Stimulated activated naive CD8-positive, alpha-beta T cell treated with anti-CD3 and anti-CD28 coated beads, Interleukin-15, Interleukin-2, amounts not matched to agents 100 U/mL and 50 U/mL, for 24 hours (primary cell): Measurements from ENCODE around the gene FUNDC2.
"Not testable (repeated sequence)": the region's sequence is repeated elsewhere in the genome, so short reads cannot be mapped to it uniquely, and the experiment has no call there.

Source experiments
- ATAC-seq: fragments of 150-1000 bp; cut with Tn5 transposase; one replicate; pipeline ENCODE4 v1.10.0; 2021
- DNase-seq: peaks from one replicate; pipeline ENCODE4 v3.0.0; 2021

FUNDC2 gene

GRCh38 chrX:155026727-155027508 is at the start of gene FUNDC2:
TSS of gene FUNDC2 (plus strand) at chrX:155026844. CDS start at chrX:155026939, 95 bp downstream.
- DNase-seq = peak; percentile 91
- peak; percentile 90 for ATAC-seq

DNA sequence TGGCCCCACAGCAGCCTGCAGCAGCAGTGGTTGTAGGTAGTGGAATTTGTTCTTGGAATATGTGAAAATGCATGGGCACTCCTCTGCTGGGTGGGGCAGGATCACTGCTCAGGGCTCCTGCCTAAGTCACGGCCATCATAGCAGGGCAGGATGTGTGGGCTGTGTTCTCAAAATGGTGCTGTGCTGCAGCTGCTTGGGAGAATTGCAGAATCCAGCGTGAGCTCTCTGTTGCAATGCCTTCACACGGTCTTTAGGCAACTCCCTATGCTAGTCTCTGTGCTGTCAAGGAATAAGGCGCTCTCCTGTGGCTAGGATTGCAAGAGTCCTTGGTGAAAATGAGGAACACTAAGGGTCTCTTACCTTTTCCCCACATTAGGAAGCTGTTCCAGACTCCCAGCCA is 47.0 kb upstream of the FUNDC2 start:
- DNase-seq (no peak), ATAC-seq (no peak)

DNA sequence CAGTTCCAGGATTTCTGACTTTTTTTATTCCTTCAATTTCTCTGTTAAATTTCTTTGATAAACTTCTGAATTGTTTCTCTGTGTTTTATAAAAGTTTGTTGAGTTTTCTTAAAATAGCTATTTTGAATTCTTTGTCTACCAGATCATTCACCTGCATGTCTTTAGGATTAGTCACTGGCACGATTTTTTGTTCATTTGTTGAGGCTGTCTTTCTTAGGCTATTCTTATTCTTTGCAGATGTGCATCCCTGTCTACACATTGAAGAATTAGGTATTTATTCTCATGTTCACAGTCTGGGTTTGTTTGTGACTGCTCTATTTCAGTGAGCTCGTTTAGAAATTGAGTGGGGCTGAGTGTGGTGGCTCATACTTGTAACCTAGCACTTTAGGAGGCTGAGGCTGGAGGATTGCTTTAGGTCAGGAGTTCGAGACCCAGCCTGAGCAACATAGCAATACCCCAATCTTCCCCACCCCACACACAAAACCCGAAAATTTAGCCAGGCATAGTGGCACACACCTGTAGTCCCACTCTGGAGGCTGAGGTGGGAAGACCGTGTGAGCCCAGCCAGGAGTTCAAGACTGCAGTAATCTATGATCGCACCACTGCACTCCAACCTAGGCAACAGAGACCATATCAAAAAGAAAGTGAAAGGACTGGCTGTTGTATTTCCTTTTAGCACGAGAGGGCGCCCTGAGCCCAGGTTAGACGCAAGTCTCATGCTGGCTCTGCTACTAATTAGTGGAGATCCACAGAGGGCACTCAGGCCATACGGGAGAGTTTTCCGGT is 46.1 kb upstream of the FUNDC2 start:
- ATAC-seq (peak; percentile 91), DNase-seq (peak; percentile 76)

- DNase-seq = no peak
- no peak for ATAC-seq
Measured at GRCh38 chrX:154981116-154981411, 45.6 kb upstream of the FUNDC2 start.

DNA sequence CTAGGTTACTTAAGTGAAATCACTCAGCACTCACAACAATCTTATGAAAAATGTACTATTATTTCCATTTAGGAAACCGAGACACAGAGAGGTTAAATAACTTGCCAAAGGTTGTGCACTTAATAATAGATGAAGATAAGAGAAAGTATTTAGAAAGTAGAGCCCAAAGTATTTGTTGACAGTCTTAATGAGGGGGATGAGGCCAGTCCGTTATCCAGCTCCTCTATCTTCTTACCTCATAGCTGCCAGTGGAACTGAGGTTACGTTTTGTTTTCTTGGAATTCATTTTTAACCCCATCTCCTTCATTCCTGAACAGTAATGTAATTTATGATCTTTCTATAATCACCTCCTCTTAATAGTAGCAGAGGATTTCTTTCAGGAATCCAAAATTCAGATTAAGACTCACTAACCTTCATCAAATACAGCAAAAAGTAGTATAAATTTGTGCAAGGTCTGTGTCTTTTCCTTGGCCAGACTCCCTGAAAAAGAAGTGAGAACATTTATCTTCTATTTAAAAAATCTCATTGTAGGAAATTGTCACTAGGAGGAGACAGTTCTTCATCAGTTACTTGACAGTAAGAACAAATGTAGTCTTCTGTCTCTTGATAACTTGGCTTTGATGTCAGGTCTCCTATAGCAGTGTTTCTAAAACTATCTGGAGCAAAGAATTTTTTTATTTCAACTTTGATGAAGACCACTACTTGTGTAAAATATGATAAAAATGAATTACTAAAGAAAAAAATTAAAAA is 39.6 kb upstream of the FUNDC2 start:
- ATAC-seq (no peak), DNase-seq (no peak)

DNA sequence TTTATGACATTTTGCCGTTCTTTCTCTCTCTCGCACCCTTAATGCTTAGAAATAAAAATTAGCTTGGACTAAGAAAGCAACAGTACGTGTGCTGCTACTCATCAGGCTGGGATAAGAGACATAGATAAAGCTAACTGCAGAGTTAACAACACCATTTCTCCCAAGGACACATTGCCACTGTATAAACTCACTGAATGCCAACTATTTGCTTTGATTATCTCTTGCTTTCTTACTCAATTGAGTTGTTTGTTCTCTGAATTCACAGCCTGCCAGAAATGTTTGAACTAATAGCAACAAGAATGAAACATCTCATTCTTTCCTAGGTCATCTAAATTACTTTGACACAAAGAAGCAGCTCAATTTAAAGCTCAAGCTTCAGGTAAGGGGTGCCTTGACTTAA is 38.7 kb upstream of the FUNDC2 start:
- no peak for DNase-seq
- ATAC-seq = no peak

- ATAC-seq (no peak), DNase-seq (no peak)
Measured at GRCh38 chrX:154988719-154989118, 37.9 kb upstream of the FUNDC2 start.

- no peak for DNase-seq
- ATAC-seq = peak; percentile 69
Measured at GRCh38 chrX:154990496-154990895, 36.1 kb upstream of the FUNDC2 start.

GRCh38 chrX:154991039-154991438 is 35.6 kb upstream of the FUNDC2 start:
- DNase-seq (peak; percentile 36), ATAC-seq (peak; percentile 75)

GRCh38 chrX:154991476-154991875 is 35.2 kb upstream of the FUNDC2 start:
- DNase-seq (no peak), ATAC-seq (peak; percentile 46)

DNA sequence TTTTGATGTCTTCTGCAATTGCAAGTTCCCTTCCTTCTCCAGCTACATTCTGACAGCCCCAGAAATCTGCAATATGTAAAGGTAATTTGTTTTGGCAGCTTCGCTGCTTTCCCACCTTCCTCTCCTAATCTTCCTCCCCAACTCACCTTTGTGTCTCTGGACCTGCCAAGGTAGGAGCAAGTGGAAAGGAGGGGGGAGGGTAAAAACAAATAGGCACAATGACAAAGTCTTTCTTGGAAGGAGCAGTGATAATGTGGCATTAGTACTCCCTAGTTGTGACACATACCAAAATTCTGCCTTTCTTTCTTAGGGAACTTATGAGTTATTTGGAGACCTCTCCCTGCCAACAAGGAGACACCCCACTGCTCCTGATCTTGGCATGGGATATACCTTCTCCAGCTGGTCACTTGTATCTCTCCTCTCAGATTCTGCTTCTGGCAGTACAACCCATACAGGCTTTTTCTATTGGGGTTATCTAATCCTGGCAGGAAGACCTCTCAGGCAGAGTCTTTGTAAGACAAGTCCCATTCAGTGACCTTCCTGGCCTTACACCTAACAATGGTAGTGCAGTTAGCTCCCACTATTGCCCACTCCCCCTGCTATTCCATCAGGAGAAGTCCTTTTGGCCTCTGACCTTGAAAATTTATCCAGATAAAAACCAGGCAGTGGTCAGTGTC is 28.3 kb upstream of the FUNDC2 start:
- ATAC-seq (no peak), DNase-seq (no peak)

GRCh38 chrX:155000841-155001240 is 25.8 kb upstream of the FUNDC2 start:
- DNase-seq = no peak
- ATAC-seq = no peak

DNA sequence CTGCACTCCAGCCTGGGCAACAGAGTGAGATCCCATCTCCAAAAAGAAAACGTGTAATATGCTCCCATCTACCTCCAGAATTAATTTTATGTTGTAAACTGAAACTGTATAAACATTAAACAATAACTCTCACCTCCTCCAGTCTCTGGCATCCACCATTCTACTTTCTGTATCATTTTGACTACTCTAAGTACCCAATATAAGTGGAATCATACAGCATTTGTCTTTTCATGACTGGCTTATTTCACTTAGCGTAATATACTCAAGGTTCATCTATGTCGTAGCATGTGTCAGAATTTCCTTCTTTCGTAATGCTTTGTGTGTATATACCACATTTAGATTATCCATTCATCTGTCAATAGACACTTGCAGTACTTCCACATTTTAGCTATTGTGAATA is 24.8 kb upstream of the FUNDC2 start:
- DNase-seq (no peak), ATAC-seq (no peak)

DNA sequence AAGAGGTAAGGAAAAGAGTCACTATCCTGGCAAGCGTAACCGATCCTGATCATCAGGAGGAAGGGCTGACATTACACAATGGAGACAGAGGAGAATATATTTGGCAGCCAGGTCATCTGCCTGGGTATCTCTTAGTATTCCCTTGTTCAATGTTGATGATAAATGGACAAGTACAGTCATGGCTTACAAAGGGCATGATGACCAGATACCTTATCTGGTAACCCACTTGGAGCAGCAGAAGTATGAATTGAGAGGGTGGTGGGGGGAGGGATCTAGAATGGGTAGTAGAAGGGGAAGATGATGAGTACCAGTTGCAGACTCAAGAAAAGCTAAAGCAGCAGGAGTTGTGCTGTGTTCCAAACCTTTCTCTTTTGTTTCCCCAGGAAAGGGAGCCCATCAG is 21.5 kb upstream of the FUNDC2 start:
- DNase-seq (no peak), ATAC-seq (no peak)

GRCh38 chrX:155006379-155006778 is 20.3 kb upstream of the FUNDC2 start:
- ATAC-seq, DNase-seq: not testable (repeated sequence)

DNA sequence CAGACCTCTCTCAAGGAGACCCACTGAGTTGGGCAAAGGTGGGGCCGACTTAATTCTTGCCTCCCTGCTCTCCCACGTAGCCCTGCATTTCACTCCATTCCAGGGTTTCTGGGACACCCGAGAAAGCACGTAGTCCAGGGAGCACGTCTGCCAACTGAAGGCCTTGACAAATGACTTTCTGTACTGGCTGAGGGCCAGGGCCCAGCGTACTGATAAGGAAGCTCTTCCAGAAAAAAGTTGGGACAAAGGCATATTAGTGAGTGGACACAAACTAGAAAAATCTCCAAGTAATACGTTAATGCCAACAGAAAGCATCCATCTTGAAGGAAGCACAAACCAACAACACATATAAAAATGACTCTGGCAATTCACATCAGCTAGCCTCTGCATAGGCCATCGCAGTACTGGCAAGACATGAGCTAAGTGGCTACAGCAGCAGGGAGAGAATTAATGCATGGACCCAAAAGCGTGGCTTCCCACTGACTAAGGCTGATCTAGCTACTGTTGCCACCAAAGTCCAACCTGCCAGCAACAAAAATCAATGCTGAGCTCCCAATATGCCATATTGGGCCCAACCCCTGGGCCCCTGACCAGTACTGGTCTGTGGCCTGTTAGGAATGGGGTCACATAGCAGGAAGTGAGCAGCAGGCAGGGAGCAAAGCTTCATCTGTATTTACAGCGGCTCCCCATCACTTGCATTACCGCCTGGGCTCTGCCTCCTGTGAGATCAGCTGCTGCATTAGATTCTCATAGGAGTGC is 19.6 kb upstream of the FUNDC2 start:
- ATAC-seq, DNase-seq: not testable (repeated sequence)

- ATAC-seq, DNase-seq: not testable (repeated sequence)
Measured at GRCh38 chrX:155008578-155008977, 18.1 kb upstream of the FUNDC2 start.

GRCh38 chrX:155009994-155010472 is 16.6 kb upstream of the FUNDC2 start:
- DNase-seq (no peak), ATAC-seq (no peak)

- ATAC-seq = no peak
Measured at GRCh38 chrX:155020591-155020990, 6.1 kb upstream of the FUNDC2 start.

GRCh38 chrX:155022585-155022984 is 4.1 kb upstream of the FUNDC2 start, which contains the start of gene F8:
TSS of gene F8 (minus strand) at chrX:155022723. CDS start at chrX:155022552, 171 bp downstream.
- DNase-seq (no peak), ATAC-seq (no peak)

More at GRCh38 chrX:155020591-155020990, 6.1 kb upstream of the FUNDC2 start:
- DNase-seq = no peak
